HUES64 (cell line): ENCODE results near the gene SGPP2.

Source experiments
- H3K27ac ChIP-seq: 2 replicates; pipeline ENCODE4 v1.7.0; 2013; ENCODE audit warnings: low read depth, low read length, inconsistent platforms
- H3K27me3 ChIP-seq: 2 replicates; pipeline ENCODE4 v1.6.1; 2013; ENCODE audit warnings: mild to moderate bottlenecking, low read length; ENCODE audit not compliant: insufficient read depth
- H3K36me3 ChIP-seq: 2 replicates; pipeline ENCODE4 v1.6.1; 2013; ENCODE audit warnings: mild to moderate bottlenecking, low read length; ENCODE audit not compliant: insufficient read depth
- H3K4me1 ChIP-seq: 2 replicates; pipeline ENCODE4 v1.6.1; 2013; ENCODE audit warnings: mild to moderate bottlenecking, low read length, moderate library complexity; ENCODE audit not compliant: insufficient read depth
- H3K4me3 ChIP-seq: 2 replicates; pipeline ENCODE4 v1.5.1; 2013; ENCODE audit warnings: mild to moderate bottlenecking, low read length, moderate library complexity
- H3K9ac ChIP-seq: 2 replicates; pipeline ENCODE4 v1.6.1; 2013; ENCODE audit warnings: mild to moderate bottlenecking, low read depth, low read length
- H3K9me3 ChIP-seq: 2 replicates; pipeline ENCODE4 v1.6.1; 2013; ENCODE audit warnings: low read depth, low read length; ENCODE audit not compliant: insufficient read depth
- WGBS: fragments of 150-250, 120-280 bp; methylation state at CpG from one replicate; pipeline ENCODE4 v1.1.7; 2013; ENCODE audit warnings: missing lambda C conversion rate; 5-methylcytosine and 5-hydroxymethylcytosine counted together

The SGPP2 gene

DNA sequence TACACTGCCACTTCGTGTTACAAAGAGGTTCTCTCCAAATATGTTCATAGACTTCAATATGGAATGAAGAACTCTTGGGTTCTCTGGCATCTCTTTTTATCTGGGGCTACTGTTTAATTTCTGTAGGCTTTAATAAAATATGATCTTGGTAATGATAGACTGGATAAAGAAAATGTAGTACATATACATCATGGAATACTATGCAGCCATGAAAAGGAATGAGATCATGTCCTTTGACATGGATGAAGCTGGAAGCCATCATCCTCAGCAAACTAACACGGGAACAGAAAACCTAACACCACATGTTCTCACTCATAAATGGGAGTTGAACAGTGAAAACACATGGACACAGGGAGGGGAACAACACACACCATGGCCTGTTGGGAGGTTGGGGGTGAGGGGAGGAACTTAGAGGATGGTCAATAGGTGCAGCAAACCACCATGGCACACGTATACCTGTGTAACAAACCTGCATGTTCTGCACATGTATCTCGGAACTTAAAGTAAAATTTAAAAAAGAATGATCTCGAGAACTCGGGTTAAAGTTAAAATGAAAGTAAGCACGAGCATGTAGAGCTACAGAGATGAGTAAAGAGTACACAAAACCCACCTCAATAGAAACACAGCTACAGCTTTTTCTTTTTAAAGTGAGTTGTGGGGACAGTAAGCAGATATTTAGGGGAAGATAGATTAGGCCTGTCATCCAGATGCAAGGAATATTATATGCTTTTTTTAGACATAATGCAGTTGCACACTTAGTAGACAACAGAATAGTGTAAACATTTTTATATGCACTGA is 102.3 kb downstream of the SGPP2 start:
- 92% methylated on average over 5 of the region's 7 CpGs for WGBS
- no peak overlapping the region for H3K27ac ChIP-seq
- no peaks in the 10 kb centered on the region for H3K27me3 ChIP-seq

DNA sequence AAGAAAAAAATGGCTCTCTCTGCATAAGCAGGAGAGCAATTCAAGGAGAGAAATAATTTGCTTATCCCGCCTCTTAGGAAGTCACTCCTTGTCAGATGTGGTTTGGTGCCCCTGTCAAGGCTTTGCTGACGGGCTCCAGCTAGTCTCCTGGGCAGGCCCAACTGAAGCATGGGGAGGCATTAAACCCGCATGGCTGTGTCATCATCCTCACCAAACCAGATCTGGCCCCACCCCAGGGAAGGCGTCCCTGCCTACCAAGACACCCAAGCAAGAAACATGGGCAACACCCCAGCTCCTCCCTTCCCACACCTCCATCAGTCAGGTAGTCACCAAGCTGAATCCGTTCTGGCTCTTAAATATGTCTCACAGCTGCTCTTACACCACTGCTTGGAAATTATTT is 108.0 kb downstream of the SGPP2 start:
- no peak overlapping the region for H3K4me3 ChIP-seq
- no peaks in the 10 kb centered on the region for H3K4me1 ChIP-seq
- H3K9ac ChIP-seq: no peak overlapping the region
- H3K36me3 ChIP-seq: no peaks in the 10 kb centered on the region
- H3K27me3 ChIP-seq: no peaks in the 10 kb centered on the region
- H3K27ac ChIP-seq: no peak overlapping the region
- no peaks in the 10 kb centered on the region for H3K9me3 ChIP-seq
- WGBS: 90% methylated on average over 5 of the region's 5 CpGs

More for the DNA sequence above, 102.3 kb downstream of the SGPP2 start:
- Histone ChIP-seq H3K9ac (no peak overlapping the region), H3K9me3 (no peaks in the 10 kb centered on the region), H3K4me1 (no peaks in the 10 kb centered on the region), H3K36me3 (no peaks in the 10 kb centered on the region), H3K4me3 (no peak overlapping the region)

DNA sequence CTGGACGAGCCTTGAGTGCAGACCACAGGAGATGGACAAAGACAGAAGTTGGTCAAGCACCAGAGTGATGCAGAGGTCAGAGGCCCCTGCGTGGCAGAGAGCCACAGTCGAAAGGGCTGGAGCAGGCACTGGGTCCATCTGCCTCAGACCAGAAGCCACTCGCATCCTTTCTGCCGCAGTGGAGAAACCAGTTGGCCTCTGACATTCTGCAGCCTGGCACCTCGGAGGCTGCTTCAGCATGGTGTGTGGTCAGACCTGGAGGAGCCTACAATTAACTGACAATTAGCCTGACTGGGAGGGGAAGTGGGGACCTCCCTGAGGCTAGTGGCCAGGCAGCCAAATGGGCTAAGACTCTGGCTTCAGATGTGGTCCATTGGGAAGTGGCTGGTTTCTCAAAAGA is 111.1 kb downstream of the SGPP2 start:
- 84% methylated on average over 6 of the region's 6 CpGs for WGBS
- H3K27me3 ChIP-seq: no peaks in the 10 kb centered on the region
- no peak overlapping the region for H3K4me3 ChIP-seq

DNA sequence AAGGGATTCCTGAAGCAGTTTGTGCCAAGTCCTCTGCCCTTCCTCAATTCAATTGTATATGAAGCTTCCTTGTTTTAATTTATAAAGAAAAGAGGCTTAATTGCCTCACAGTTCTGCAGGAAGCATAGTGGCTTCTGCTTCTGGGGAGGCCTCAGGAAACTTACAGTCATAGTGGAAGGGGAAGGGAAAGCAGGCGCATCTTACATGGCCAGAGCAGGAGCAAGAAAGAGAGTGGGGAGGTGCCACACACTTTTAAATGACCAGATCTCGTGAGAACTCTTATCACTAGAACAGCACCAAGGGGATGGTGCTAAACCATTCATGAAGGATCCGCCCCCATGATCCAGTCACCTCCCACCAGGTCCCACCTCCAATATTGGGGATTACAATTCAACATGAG is 114.2 kb downstream of the SGPP2 start:
- 92% methylated on average over 3 of the region's 3 CpGs for WGBS
- H3K9me3 ChIP-seq: peaks cover 2% of the 10 kb centered on the region; the same call in 1 of the 2 replicates
- H3K27ac ChIP-seq: no peak overlapping the region
- no peak overlapping the region for H3K9ac ChIP-seq
- no peaks in the 10 kb centered on the region for H3K4me1 ChIP-seq
- no peaks in the 10 kb centered on the region for H3K36me3 ChIP-seq
- no peak overlapping the region for H3K4me3 ChIP-seq
- H3K27me3 ChIP-seq: no peaks in the 10 kb centered on the region

More for the DNA sequence above, 111.1 kb downstream of the SGPP2 start:
- Histone ChIP-seq H3K9ac (no peak overlapping the region), H3K27ac (no peak overlapping the region), H3K4me1 (no peaks in the 10 kb centered on the region), H3K36me3 (no peaks in the 10 kb centered on the region), H3K9me3 (peaks cover 2% of the 10 kb centered on the region; the same call in 1 of the 2 replicates)

DNA sequence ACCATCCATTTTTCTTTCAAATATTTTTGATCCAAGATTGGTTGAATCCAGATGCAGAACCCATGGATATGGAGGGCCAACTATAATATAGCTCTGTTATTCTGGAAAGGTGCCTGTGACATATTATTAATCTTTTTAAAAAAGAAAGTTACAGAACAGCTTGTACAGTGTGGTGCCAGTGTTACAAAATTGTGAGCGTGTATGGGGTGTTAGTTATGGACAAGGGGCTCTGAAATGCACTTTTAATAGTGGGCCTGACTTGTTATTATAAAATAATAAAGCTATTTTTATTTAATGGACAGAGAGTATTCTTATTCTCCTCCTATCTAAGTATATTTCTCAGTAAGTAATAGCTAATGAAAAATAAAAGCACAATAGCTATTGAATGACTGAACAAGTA is 120.3 kb downstream of the SGPP2 start:
- H3K4me1 ChIP-seq: peaks cover 16% of the 10 kb centered on the region
- H3K9ac ChIP-seq: no peak overlapping the region
- H3K9me3 ChIP-seq: no peaks in the 10 kb centered on the region
- H3K36me3 ChIP-seq: no peaks in the 10 kb centered on the region
- no peak overlapping the region for H3K4me3 ChIP-seq
- no peaks in the 10 kb centered on the region for H3K27me3 ChIP-seq
- no peak overlapping the region for H3K27ac ChIP-seq
- 80% methylated on average over 1 of the region's 1 CpG for WGBS

DNA sequence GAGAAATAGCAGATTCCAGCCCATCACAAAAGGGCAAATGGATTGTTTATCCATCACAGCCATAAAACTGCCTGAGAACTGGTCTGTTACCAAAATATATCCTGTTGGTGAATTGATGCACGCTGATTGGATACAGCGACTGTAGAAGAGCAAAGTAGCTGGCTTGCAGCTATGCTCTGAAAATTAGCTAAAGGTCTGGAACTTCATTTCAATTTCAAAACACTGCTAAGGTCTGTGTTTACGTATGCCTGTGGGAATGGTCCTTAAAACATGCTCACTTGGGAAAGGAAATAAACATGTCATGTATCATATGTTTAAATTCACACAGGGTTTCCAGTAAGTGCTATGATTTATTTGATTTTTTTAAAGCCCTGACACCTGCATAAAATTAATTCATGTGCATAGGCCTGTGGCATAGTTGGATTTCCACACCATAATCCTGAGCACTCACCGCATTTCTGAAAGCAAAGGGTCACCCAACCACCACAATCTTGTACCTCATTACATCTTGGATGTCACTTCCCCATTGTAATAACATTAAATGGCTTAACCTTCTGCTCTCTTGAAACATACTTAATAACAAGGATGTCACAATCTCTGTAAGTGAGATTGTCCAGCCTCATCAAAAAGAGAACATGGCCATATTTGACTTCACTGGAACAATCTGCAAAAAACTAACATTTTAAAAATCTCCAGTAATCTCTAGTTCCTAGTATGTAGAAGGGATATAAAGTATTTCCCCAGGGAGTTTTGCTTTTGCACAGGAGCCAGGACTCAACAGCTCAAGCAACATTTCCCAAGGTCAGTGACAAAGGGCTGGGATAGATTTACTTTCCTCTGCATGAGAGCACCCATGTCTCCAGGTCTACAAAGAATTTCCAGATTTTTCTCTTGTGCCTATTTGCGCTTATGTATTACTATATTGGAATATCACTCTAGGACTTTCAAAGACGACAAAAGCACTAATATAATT is 121.8 kb downstream of the SGPP2 start:
- 86% methylated on average over 5 of the region's 6 CpGs for WGBS
- Histone ChIP-seq H3K4me3 (no peak overlapping the region), H3K27me3 (no peaks in the 10 kb centered on the region), H3K9me3 (no peaks in the 10 kb centered on the region), H3K36me3 (no peaks in the 10 kb centered on the region), H3K27ac (no peak overlapping the region), H3K4me1 (peaks cover 16% of the 10 kb centered on the region), H3K9ac (no peak overlapping the region)

DNA sequence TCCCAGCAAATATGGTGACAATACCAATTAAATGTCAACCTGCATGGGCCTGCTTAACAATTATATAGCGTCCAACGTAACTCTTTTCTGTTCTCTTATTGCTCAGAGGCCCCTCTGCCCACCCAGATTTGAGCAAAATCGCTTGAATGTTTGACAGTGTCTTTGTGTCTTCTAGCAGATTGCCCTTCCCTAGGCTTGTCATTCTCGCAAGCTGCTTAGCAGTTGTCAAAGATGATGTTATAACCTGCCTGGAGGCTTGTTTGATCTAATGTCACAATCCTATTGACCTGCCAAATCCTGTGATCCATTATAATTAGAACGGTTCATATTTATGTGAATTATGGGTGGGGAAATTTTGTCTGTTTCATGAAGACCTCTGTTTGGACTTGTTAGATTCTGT is 122.7 kb downstream of the SGPP2 start:
- Histone ChIP-seq H3K4me1 (peaks cover 16% of the 10 kb centered on the region), H3K27me3 (no peaks in the 10 kb centered on the region), H3K9ac (no peak overlapping the region), H3K4me3 (no peak overlapping the region), H3K36me3 (no peaks in the 10 kb centered on the region), H3K27ac (no peak overlapping the region), H3K9me3 (no peaks in the 10 kb centered on the region)
- WGBS: 92% methylated on average over 5 of the region's 5 CpGs

DNA sequence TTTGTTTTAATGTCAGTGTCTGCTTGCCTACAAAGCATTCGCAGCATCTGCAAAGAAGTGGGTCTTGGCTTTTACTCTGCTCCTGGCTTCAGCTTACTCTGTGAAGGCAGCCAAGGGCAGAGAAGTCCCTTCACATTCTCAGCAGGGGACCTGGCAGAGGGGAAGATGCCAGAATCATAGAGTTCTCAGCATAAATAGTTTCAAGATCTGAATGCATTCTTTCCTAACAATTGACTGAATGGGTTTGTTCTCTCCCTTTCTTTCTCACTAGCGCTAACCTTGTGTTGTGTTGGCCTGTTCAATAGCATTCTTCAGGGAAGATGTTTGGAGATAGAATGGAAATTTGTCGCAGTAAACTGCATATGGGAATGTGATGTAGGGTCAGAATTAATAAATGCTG is 124.6 kb downstream of the SGPP2 start:
- no peak overlapping the region for H3K4me3 ChIP-seq
- H3K9ac ChIP-seq: no peak overlapping the region
- H3K27me3 ChIP-seq: no peaks in the 10 kb centered on the region
- no peaks in the 10 kb centered on the region for H3K9me3 ChIP-seq
- peaks cover 16% of the 10 kb centered on the region for H3K4me1 ChIP-seq
- no peaks in the 10 kb centered on the region for H3K36me3 ChIP-seq
- WGBS: 39% methylated on average over 3 of the region's 3 CpGs
- peak overlapping the region; percentile 42; the same call in 1 of the 2 replicates for H3K27ac ChIP-seq

DNA sequence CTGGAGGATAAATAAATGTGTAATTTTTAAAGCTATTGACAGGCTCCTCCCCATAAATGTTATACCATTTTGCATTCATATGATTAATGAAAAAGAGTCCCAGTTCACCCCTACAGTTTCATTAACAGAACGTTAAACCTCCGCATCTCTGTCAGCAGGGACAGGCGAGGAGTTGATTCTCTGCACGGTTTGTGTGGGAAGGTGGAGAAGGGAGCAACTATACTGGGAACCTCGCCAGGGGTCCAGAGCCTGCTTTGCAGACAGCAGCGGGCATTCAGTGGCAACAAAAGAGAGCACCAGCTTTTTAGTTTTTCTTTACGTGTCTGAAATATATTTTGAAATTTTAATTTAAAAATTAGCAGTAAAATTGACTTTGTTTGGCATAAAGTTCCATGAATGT is 130.2 kb downstream of the SGPP2 start:
- H3K27me3 ChIP-seq: no peaks in the 10 kb centered on the region
- no peak overlapping the region for H3K4me3 ChIP-seq
- 73% methylated on average over 7 of the region's 7 CpGs for WGBS
- peaks cover 3% of the 10 kb centered on the region; the same call in 1 of the 2 replicates for H3K4me1 ChIP-seq
- H3K36me3 ChIP-seq: no peaks in the 10 kb centered on the region
- no peaks in the 10 kb centered on the region for H3K9me3 ChIP-seq
- H3K27ac ChIP-seq: no peak overlapping the region
- H3K9ac ChIP-seq: no peak overlapping the region

DNA sequence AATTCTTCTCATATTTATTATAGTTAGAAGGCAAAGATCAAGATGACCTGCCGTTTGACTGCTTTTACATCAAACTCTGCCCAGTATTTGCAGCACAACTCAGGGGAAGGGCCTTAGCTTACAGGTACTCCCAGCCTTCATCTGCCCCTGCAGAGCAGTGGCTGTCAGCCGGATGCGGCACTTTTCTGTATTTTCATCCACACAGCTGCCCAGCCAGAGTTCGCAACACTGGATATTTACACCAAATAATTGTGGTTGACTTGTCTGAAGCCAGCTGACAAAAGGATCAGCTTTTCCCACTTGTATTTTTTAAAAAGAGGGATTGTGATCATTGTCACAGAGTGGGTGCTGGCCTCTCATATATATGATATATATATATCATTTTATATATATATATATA is 136.8 kb downstream of the SGPP2 start:
- Histone ChIP-seq H3K4me1 (peaks cover 2% of the 10 kb centered on the region; the same call in 1 of the 2 replicates), H3K9me3 (no peaks in the 10 kb centered on the region), H3K36me3 (0 out of 2 replicates have a peak, but pooled peaks cover under 1% of the 10 kb centered on the region), H3K9ac (no peak overlapping the region), H3K4me3 (no peak overlapping the region), H3K27ac (no peak overlapping the region), H3K27me3 (peaks cover 6% of the 10 kb centered on the region)
- WGBS: 89% methylated on average over 4 of the region's 4 CpGs
